HL-60 (cell line): ENCODE results near the gene ATP2B2.

Experiments used
- DNase-seq, 2 experiments: peaks; one replicate each; pipeline ENCODE4 v3.0.0-alpha.2; 2010 to 2020; ENCODE audit warnings: low read depth in 1 of 2, low spot score in 1 of 2
- H3K27ac ChIP-seq: fragments of 250-450 bp; sonication (Bioruptor Pico); replicated peaks from 2 replicates; pipeline ENCODE4 v1.5.1; 2020; ENCODE audit warnings: mild to moderate bottlenecking, moderate library complexity
- H3K27me3 ChIP-seq: fragments of 250-450 bp; sonication (Bioruptor Pico); 2 replicates; pipeline ENCODE4 v1.5.1; 2021; ENCODE audit warnings: mild to moderate bottlenecking, moderate library complexity; ENCODE audit not compliant: insufficient read depth, poor library complexity, severe bottlenecking
- H3K4me3 ChIP-seq: replicated peaks from 2 replicates; pipeline ENCODE4 v1.5.1; 2011; ENCODE audit warnings: mild to moderate bottlenecking, control low read depth, low read length; ENCODE audit not compliant: insufficient read depth
- GABPA ChIP-seq: IDR thresholded peaks from 2 replicates; pipeline ENCODE4 v1.6.1; 2012; ENCODE audit warnings: low read depth
- POLR2AphosphoS5 ChIP-seq: IDR thresholded peaks from 2 replicates; pipeline ENCODE4 v1.6.1; 2012; ENCODE audit warnings: low read depth
- SPI1 ChIP-seq: IDR thresholded peaks from 2 replicates; pipeline ENCODE4 v1.6.1; 2012; ENCODE audit warnings: low read depth, mild to moderate bottlenecking, borderline replicate concordance
- TF ChIP-seq, protein P1 (sequence below): IDR thresholded peaks from one replicate; pipeline ENCODE4 v1.5.1; 2011; ENCODE audit warnings: low read length, control low read depth, inconsistent platforms; ENCODE audit not compliant: insufficient read depth
- TF ChIP-seq, protein P2 (sequence below): IDR thresholded peaks from 2 replicates; pipeline ENCODE4 v1.6.1; 2012; ENCODE audit warnings: low read depth; ENCODE audit not compliant: insufficient replicate concordance

Gene ATP2B2

DNA sequence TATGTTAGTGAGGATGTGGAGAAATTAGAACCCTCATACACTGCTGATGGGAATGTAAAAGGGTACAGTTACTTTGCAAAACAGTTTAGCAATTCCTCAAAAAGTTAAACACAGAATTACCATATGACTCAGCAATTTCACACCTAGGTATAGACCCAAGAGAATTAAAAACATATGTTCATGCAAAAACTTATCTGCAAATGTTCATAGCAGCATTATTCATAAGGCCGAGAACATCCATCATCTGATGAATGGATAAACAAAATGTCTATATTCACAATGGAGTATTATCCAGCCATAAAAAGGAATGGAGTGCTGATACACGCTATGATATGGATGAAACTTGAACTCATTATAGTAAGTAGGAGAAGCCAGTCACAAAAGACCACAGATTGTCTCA lies 194.8 kb downstream of the ATP2B2 start:
- Histone ChIP-seq H3K4me3 (no peak overlapping the region), H3K27ac (no peak overlapping the region), H3K27me3 (no peaks in the 10 kb centered on the region)
- DNase-seq, result no peak
- TF ChIP-seq POLR2AphosphoS5, result no peak
- TF ChIP-seq SPI1, result no peak
- no peak for TF ChIP-seq GABPA
- TF ChIP-seq, protein P1, sequence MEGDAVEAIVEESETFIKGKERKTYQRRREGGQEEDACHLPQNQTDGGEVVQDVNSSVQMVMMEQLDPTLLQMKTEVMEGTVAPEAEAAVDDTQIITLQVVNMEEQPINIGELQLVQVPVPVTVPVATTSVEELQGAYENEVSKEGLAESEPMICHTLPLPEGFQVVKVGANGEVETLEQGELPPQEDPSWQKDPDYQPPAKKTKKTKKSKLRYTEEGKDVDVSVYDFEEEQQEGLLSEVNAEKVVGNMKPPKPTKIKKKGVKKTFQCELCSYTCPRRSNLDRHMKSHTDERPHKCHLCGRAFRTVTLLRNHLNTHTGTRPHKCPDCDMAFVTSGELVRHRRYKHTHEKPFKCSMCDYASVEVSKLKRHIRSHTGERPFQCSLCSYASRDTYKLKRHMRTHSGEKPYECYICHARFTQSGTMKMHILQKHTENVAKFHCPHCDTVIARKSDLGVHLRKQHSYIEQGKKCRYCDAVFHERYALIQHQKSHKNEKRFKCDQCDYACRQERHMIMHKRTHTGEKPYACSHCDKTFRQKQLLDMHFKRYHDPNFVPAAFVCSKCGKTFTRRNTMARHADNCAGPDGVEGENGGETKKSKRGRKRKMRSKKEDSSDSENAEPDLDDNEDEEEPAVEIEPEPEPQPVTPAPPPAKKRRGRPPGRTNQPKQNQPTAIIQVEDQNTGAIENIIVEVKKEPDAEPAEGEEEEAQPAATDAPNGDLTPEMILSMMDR, result no peak
- TF ChIP-seq, protein P2, sequence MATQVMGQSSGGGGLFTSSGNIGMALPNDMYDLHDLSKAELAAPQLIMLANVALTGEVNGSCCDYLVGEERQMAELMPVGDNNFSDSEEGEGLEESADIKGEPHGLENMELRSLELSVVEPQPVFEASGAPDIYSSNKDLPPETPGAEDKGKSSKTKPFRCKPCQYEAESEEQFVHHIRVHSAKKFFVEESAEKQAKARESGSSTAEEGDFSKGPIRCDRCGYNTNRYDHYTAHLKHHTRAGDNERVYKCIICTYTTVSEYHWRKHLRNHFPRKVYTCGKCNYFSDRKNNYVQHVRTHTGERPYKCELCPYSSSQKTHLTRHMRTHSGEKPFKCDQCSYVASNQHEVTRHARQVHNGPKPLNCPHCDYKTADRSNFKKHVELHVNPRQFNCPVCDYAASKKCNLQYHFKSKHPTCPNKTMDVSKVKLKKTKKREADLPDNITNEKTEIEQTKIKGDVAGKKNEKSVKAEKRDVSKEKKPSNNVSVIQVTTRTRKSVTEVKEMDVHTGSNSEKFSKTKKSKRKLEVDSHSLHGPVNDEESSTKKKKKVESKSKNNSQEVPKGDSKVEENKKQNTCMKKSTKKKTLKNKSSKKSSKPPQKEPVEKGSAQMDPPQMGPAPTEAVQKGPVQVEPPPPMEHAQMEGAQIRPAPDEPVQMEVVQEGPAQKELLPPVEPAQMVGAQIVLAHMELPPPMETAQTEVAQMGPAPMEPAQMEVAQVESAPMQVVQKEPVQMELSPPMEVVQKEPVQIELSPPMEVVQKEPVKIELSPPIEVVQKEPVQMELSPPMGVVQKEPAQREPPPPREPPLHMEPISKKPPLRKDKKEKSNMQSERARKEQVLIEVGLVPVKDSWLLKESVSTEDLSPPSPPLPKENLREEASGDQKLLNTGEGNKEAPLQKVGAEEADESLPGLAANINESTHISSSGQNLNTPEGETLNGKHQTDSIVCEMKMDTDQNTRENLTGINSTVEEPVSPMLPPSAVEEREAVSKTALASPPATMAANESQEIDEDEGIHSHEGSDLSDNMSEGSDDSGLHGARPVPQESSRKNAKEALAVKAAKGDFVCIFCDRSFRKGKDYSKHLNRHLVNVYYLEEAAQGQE, result no peak

GRCh38 chr3:10309736-10310135 lies 195.7 kb downstream of the ATP2B2 start:
- Histone ChIP-seq H3K27ac (no peak overlapping the region), H3K27me3 (no peaks in the 10 kb centered on the region), H3K4me3 (no peak overlapping the region)
- DNase-seq, result no peak
- TF ChIP-seq GABPA, result no peak
- no peak for TF ChIP-seq POLR2AphosphoS5
- no peak for TF ChIP-seq SPI1
- TF ChIP-seq, protein P1, result no peak
- TF ChIP-seq, protein P2, result no peak

GRCh38 chr3:10308678-10309077 lies 196.7 kb downstream of the ATP2B2 start:
- no peak for DNase-seq
- H3K27ac ChIP-seq, result no peak overlapping the region
- TF ChIP-seq POLR2AphosphoS5 (no peak), SPI1 (no peak), GABPA (no peak)
- TF ChIP-seq, protein P1, result no peak
- TF ChIP-seq, protein P2, result no peak
- H3K4me3 ChIP-seq, result no peak overlapping the region
- no peaks in the 10 kb centered on the region for H3K27me3 ChIP-seq
